Activated naive CD4-positive, alpha-beta T cell treated with anti-CD3 and anti-CD28 coated beads, Interleukin-2, amount 50 U/mL, for 24 hours (primary cell): ENCODE results near the gene PIM1.
"Not testable (repeated sequence)": the region's sequence is repeated elsewhere in the genome, so short reads cannot be mapped to it uniquely, and the experiment has no call there.

Experiments used
- H3K27ac Mint-ChIP-seq: one replicate; pipeline ENCODE4 v1.8.0; 2021; ENCODE audit warnings: mild to moderate bottlenecking, mixed read lengths
- H3K27me3 Mint-ChIP-seq: one replicate; pipeline ENCODE4 v1.8.0; 2021; ENCODE audit warnings: mixed read lengths
- H3K36me3 Mint-ChIP-seq: one replicate; pipeline ENCODE4 v1.8.0; 2021; ENCODE audit warnings: mixed read lengths
- H3K4me1 Mint-ChIP-seq: one replicate; pipeline ENCODE4 v1.8.0; 2021; ENCODE audit warnings: mixed read lengths
- H3K4me3 Mint-ChIP-seq: one replicate; pipeline ENCODE4 v1.8.0; 2021; ENCODE audit warnings: mild to moderate bottlenecking, mixed read lengths
- H3K9me3 Mint-ChIP-seq: one replicate; pipeline ENCODE4 v1.8.0; 2021; ENCODE audit warnings: mixed read lengths

The PIM1 gene

GRCh38 chr6:37169496-37170272 lies at the start of gene PIM1:
TSS of gene PIM1 (plus strand) at chr6:37170152. CDS start at chr6:37170576, 424 bp downstream.
- no peaks in the 10 kb centered on the region for H3K27me3 Mint-ChIP-seq
- peaks cover 49% of the 10 kb centered on the region for H3K4me1 Mint-ChIP-seq
- peak within 1 kb of the TSS; percentile 97 for H3K27ac Mint-ChIP-seq
- H3K36me3 Mint-ChIP-seq: peaks cover 17% of the 10 kb centered on the region
- peak within 1 kb of the TSS; percentile 95 for H3K4me3 Mint-ChIP-seq
- H3K9me3 Mint-ChIP-seq: no peaks in the 10 kb centered on the region

- H3K4me1 Mint-ChIP-seq: peaks cover 5% of the 10 kb centered on the region
- H3K9me3 Mint-ChIP-seq: no peaks in the 10 kb centered on the region
- no peaks in the 10 kb centered on the region for H3K36me3 Mint-ChIP-seq
- H3K4me3 Mint-ChIP-seq: no peak overlapping the region
- H3K27ac Mint-ChIP-seq: no peak overlapping the region
- no peaks in the 10 kb centered on the region for H3K27me3 Mint-ChIP-seq
These were observed 48.4 kb upstream of the PIM1 start for GRCh38 chr6:37121556-37121955.

- Mint-ChIP-seq H3K36me3 (no peaks in the 10 kb centered on the region), H3K4me3 (no peak overlapping the region), H3K9me3 (no peaks in the 10 kb centered on the region), H3K4me1 (peaks cover 5% of the 10 kb centered on the region), H3K27me3 (no peaks in the 10 kb centered on the region), H3K27ac (no peak overlapping the region)
These were observed 47.1 kb upstream of the PIM1 start for GRCh38 chr6:37122861-37123260.

GRCh38 chr6:37123957-37124729 lies 45.8 kb upstream of the PIM1 start:
- no peaks in the 10 kb centered on the region for H3K36me3 Mint-ChIP-seq
- peaks cover 4% of the 10 kb centered on the region for H3K4me1 Mint-ChIP-seq

GRCh38 chr6:37125774-37126492 lies 44.0 kb upstream of the PIM1 start:
- Mint-ChIP-seq H3K27me3 (no peaks in the 10 kb centered on the region), H3K36me3 (no peaks in the 10 kb centered on the region), H3K9me3 (no peaks in the 10 kb centered on the region), H3K4me1 (no peaks in the 10 kb centered on the region), H3K4me3 (no peak overlapping the region), H3K27ac (no peak overlapping the region)

More at GRCh38 chr6:37123957-37124729, 45.8 kb upstream of the PIM1 start:
- Mint-ChIP-seq H3K9me3 (no peaks in the 10 kb centered on the region), H3K27ac (no peak overlapping the region), H3K27me3 (no peaks in the 10 kb centered on the region), H3K4me3 (no peak overlapping the region)

- Mint-ChIP-seq H3K4me3 (no peak overlapping the region), H3K27ac (no peak overlapping the region), H3K36me3 (no peaks in the 10 kb centered on the region), H3K27me3 (no peaks in the 10 kb centered on the region), H3K4me1 (no peaks in the 10 kb centered on the region), H3K9me3 (no peaks in the 10 kb centered on the region)
These were observed 43.4 kb upstream of the PIM1 start for GRCh38 chr6:37126493-37126958.

- Mint-ChIP-seq H3K36me3 (no peaks in the 10 kb centered on the region), H3K4me1 (no peaks in the 10 kb centered on the region), H3K27ac (peak overlapping the region; percentile 8), H3K9me3 (no peaks in the 10 kb centered on the region), H3K27me3 (no peaks in the 10 kb centered on the region), H3K4me3 (no peak overlapping the region)
These were observed 42.9 kb upstream of the PIM1 start for GRCh38 chr6:37126961-37127616.

GRCh38 chr6:37127961-37128862 lies 41.7 kb upstream of the PIM1 start:
- Mint-ChIP-seq H3K27me3 (no peaks in the 10 kb centered on the region), H3K4me1 (no peaks in the 10 kb centered on the region), H3K36me3 (no peaks in the 10 kb centered on the region), H3K27ac (no peak overlapping the region), H3K4me3 (no peak overlapping the region), H3K9me3 (no peaks in the 10 kb centered on the region)

GRCh38 chr6:37128863-37129443 lies 41.0 kb upstream of the PIM1 start:
- H3K36me3 Mint-ChIP-seq, H3K9me3 Mint-ChIP-seq, H3K27ac Mint-ChIP-seq, H3K4me1 Mint-ChIP-seq, H3K27me3 Mint-ChIP-seq, H3K4me3 Mint-ChIP-seq: not testable (repeated sequence)

GRCh38 chr6:37129566-37129965 lies 40.4 kb upstream of the PIM1 start:
- Mint-ChIP-seq H3K9me3 (no peaks in the 10 kb centered on the region), H3K4me1 (no peaks in the 10 kb centered on the region), H3K27ac (no peak overlapping the region), H3K4me3 (no peak overlapping the region), H3K36me3 (no peaks in the 10 kb centered on the region), H3K27me3 (no peaks in the 10 kb centered on the region)

- Mint-ChIP-seq H3K36me3 (no peaks in the 10 kb centered on the region), H3K4me3 (no peak overlapping the region), H3K27me3 (no peaks in the 10 kb centered on the region), H3K4me1 (no peaks in the 10 kb centered on the region), H3K9me3 (no peaks in the 10 kb centered on the region), H3K27ac (no peak overlapping the region)
These were observed 39.2 kb upstream of the PIM1 start for GRCh38 chr6:37130704-37131103.

- Mint-ChIP-seq H3K9me3 (no peaks in the 10 kb centered on the region), H3K4me3 (no peak overlapping the region), H3K4me1 (no peaks in the 10 kb centered on the region), H3K27ac (no peak overlapping the region), H3K27me3 (no peaks in the 10 kb centered on the region), H3K36me3 (no peaks in the 10 kb centered on the region)
These were observed 38.6 kb upstream of the PIM1 start for GRCh38 chr6:37131104-37131959.

GRCh38 chr6:37131960-37132253 lies 38.0 kb upstream of the PIM1 start:
- Mint-ChIP-seq H3K4me3 (no peak overlapping the region), H3K9me3 (no peaks in the 10 kb centered on the region), H3K27ac (no peak overlapping the region), H3K27me3 (no peaks in the 10 kb centered on the region), H3K36me3 (no peaks in the 10 kb centered on the region), H3K4me1 (no peaks in the 10 kb centered on the region)

- Mint-ChIP-seq H3K4me1 (peaks cover 3% of the 10 kb centered on the region), H3K9me3 (no peaks in the 10 kb centered on the region), H3K27ac (no peak overlapping the region), H3K27me3 (no peaks in the 10 kb centered on the region), H3K36me3 (no peaks in the 10 kb centered on the region), H3K4me3 (no peak overlapping the region)
These were observed 35.9 kb upstream of the PIM1 start for GRCh38 chr6:37134036-37134395.
